ENCODE data around the gene ODR4.
"Not testable (repeated sequence)": the region's sequence is repeated elsewhere in the genome, so short reads cannot be mapped to it uniquely, and the experiment has no call there.

ODR4 gene

DNA sequence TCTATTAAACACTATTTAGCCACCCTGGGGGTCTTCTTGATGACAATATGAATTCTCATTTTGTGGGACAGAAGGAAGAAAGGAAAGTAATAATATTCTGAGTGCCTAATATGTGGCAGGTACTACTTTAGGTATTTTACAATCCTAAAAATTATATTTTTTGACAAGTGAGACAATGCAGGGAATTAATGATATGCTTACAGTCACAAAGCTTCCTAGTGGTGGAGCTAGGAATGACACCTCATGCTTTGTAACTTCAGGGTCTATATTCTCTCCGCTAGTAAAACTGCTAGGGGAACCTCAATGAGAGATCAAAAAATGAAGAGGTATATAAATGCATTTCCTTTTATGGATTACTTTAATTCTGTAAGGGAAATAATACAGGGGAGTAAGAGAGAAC is 44.9 kb upstream of the ODR4 start:
- Histone ChIP-seq H3K9ac (ENCODE audit: low read length) (no peak overlapping the region), H3K4me1 (ENCODE audit: insufficient read depth, low read length, severe bottlenecking) (no peaks in the 10 kb centered on the region), H3K9me2 (ENCODE audit: low read depth, low read length) (no peaks in the 10 kb centered on the region), H3K4me2 (ENCODE audit: low read length) (no peak overlapping the region), H3K9me3 (ENCODE audit: low read length) (no peaks in the 10 kb centered on the region), H3K36me3 (ENCODE audit: insufficient read depth, low read length) (peaks cover 82% of the 10 kb centered on the region), H3K4me3 (ENCODE audit: low read depth, low read length, poor library complexity, severe bottlenecking) (no peak overlapping the region), H3K27me3 (ENCODE audit: insufficient read depth, low read length) (no peaks in the 10 kb centered on the region), H2AFZ (ENCODE audit: low read length) (no peak overlapping the region), H3F3A (ENCODE audit: insufficient read depth, low read length) (no peaks in the 10 kb centered on the region), H4K20me1 (ENCODE audit: insufficient read depth, low read length) (no peaks in the 10 kb centered on the region), H3K27ac (ENCODE audit: low read depth, low read length, poor library complexity, severe bottlenecking) (no peak overlapping the region), H3K79me2 (ENCODE audit: insufficient read depth, low read length) (no peaks in the 10 kb centered on the region)
- no peak for TF ChIP-seq EZH2 (IDR thresholded peaks at IDR 0.05; ENCODE audit: borderline replicate concordance, low read length)
- TF ChIP-seq, protein P1, sequence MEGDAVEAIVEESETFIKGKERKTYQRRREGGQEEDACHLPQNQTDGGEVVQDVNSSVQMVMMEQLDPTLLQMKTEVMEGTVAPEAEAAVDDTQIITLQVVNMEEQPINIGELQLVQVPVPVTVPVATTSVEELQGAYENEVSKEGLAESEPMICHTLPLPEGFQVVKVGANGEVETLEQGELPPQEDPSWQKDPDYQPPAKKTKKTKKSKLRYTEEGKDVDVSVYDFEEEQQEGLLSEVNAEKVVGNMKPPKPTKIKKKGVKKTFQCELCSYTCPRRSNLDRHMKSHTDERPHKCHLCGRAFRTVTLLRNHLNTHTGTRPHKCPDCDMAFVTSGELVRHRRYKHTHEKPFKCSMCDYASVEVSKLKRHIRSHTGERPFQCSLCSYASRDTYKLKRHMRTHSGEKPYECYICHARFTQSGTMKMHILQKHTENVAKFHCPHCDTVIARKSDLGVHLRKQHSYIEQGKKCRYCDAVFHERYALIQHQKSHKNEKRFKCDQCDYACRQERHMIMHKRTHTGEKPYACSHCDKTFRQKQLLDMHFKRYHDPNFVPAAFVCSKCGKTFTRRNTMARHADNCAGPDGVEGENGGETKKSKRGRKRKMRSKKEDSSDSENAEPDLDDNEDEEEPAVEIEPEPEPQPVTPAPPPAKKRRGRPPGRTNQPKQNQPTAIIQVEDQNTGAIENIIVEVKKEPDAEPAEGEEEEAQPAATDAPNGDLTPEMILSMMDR (IDR thresholded peaks at IDR 0.05; ENCODE audit: low read length) = peak; percentile 20; the same call in 1 of the 2 replicates

DNA sequence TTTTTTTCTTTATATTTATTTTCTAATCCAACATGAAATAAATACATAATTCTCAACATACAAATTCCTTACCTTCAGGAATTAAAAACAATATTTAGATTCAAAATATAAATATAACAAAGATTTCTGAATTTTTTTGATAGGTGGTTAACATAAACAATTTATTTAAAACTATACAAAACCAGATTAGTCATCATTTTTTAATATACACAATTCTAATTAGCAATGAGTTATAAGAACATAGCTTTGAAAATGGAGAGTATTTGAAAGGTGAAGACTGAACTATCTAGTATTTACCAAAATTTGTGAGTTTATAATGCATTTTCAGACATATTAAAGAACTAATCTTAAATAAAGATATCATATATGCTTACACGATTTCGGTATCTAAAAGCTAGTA is 38.1 kb upstream of the ODR4 start:
- TF ChIP-seq, protein P1 (IDR thresholded peaks at IDR 0.05; ENCODE audit: low read length) = no peak
- no peak for TF ChIP-seq EZH2 (IDR thresholded peaks at IDR 0.05; ENCODE audit: borderline replicate concordance, low read length)

DNA sequence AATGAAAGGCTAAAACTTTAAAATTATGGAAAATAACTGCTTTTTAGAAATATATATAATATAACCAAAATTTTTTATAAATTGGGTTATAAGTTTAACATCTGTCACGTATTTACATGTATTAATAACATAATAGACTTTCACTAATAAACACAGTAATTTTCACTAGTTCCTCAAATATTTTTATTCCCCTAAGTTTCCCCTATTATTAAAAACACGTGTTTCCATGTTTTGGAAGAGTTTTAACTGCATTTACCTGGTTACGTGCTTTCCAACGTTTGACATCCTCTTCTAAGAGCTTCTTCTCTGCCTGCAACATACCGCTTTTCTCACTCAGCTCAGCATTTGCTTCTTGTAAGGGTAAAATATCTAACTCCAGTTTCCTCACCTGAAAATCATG is 34.9 kb upstream of the ODR4 start:
- TF ChIP-seq EZH2 (IDR thresholded peaks at IDR 0.05; ENCODE audit: borderline replicate concordance, low read length) = no peak
- TF ChIP-seq, protein P1 (IDR thresholded peaks at IDR 0.05; ENCODE audit: low read length) = no peak
- no peak overlapping the region for H3K27ac ChIP-seq (ENCODE audit: low read depth, low read length, poor library complexity, severe bottlenecking)

More for the DNA sequence above, 38.1 kb upstream of the ODR4 start:
- H3F3A ChIP-seq (ENCODE audit: insufficient read depth, low read length) = no peaks in the 10 kb centered on the region
- no peaks in the 10 kb centered on the region for H3K79me2 ChIP-seq (ENCODE audit: insufficient read depth, low read length)
- no peak overlapping the region for H3K4me3 ChIP-seq (ENCODE audit: low read depth, low read length, poor library complexity, severe bottlenecking)
- no peaks in the 10 kb centered on the region for H3K4me1 ChIP-seq (ENCODE audit: insufficient read depth, low read length, severe bottlenecking)
- H3K9me2 ChIP-seq (ENCODE audit: low read depth, low read length) = no peaks in the 10 kb centered on the region
- H3K9me3 ChIP-seq (ENCODE audit: low read length) = no peaks in the 10 kb centered on the region
- H3K36me3 ChIP-seq (ENCODE audit: insufficient read depth, low read length) = peaks cover 91% of the 10 kb centered on the region
- H2AFZ ChIP-seq (ENCODE audit: low read length) = no peak overlapping the region
- no peak overlapping the region for H3K9ac ChIP-seq (ENCODE audit: low read length)
- H4K20me1 ChIP-seq (ENCODE audit: insufficient read depth, low read length) = no peaks in the 10 kb centered on the region
- H3K27ac ChIP-seq (ENCODE audit: low read depth, low read length, poor library complexity, severe bottlenecking) = no peak overlapping the region
- H3K27me3 ChIP-seq (ENCODE audit: insufficient read depth, low read length) = no peaks in the 10 kb centered on the region
- no peak overlapping the region for H3K4me2 ChIP-seq (ENCODE audit: low read length)

DNA sequence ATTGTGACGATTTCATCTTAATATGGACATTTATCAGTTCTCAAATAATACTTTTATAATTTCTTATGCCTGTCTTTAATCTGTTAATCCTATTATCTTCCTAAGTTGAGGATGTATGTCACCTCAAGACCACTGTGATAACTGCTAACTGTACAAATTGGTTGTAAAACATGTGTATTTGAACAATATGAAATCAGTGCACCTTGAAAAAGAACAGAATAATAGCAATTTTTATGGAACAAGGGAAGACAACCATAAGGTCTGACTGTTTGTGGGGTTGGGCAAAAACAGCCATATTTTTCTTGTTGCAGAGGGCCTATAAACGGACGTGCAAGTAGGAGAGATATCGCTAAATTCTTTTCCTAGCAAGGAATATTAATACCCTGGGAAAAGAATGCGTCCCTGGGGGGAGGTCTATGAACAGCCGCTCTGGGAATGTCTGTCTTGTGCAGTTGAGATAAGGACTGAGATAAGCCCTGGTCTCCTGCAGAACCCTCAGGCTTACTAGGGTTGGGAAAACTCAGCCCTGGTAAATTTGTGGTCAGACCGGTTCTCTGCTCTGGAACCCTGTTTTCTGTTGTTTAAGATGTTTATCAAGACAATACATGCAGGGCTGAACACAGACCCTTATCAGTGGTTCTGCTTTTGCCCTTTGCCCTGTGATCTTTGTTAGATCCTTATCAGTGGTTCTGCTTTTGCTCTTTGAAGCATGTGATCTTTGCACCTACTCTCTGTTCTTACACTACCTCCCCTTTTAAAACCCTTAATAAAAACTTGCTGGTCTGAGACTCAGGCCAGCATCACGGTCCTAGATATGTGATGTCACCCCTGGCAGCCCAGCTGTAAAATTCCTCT is 27.6 kb upstream of the ODR4 start:
- H3K9ac ChIP-seq (ENCODE audit: low read length); H4K20me1 ChIP-seq (ENCODE audit: insufficient read depth, low read length); H3K4me2 ChIP-seq (ENCODE audit: low read length); H3K9me2 ChIP-seq (ENCODE audit: low read depth, low read length); H3K4me3 ChIP-seq (ENCODE audit: low read depth, low read length, poor library complexity, severe bottlenecking); H3F3A ChIP-seq (ENCODE audit: insufficient read depth, low read length); H3K27ac ChIP-seq (ENCODE audit: low read depth, low read length, poor library complexity, severe bottlenecking); H2AFZ ChIP-seq (ENCODE audit: low read length); H3K9me3 ChIP-seq (ENCODE audit: low read length); H3K79me2 ChIP-seq (ENCODE audit: insufficient read depth, low read length); H3K4me1 ChIP-seq (ENCODE audit: insufficient read depth, low read length, severe bottlenecking); H3K27me3 ChIP-seq (ENCODE audit: insufficient read depth, low read length): not testable (repeated sequence)
- peaks cover 94% of the 10 kb centered on the region for H3K36me3 ChIP-seq (ENCODE audit: insufficient read depth, low read length)

More for the DNA sequence above, 34.9 kb upstream of the ODR4 start:
- Histone ChIP-seq H3K9me3 (ENCODE audit: low read length) (no peaks in the 10 kb centered on the region), H3K79me2 (ENCODE audit: insufficient read depth, low read length) (no peaks in the 10 kb centered on the region), H3K4me3 (ENCODE audit: low read depth, low read length, poor library complexity, severe bottlenecking) (no peak overlapping the region), H3K36me3 (ENCODE audit: insufficient read depth, low read length) (peaks cover 90% of the 10 kb centered on the region), H4K20me1 (ENCODE audit: insufficient read depth, low read length) (no peaks in the 10 kb centered on the region), H3K4me1 (ENCODE audit: insufficient read depth, low read length, severe bottlenecking) (no peaks in the 10 kb centered on the region), H3K9ac (ENCODE audit: low read length) (no peak overlapping the region), H3F3A (ENCODE audit: insufficient read depth, low read length) (no peaks in the 10 kb centered on the region; the same call in 1 of the 2 replicates), H3K27me3 (ENCODE audit: insufficient read depth, low read length) (no peaks in the 10 kb centered on the region), H3K9me2 (ENCODE audit: low read depth, low read length) (no peaks in the 10 kb centered on the region), H3K4me2 (ENCODE audit: low read length) (no peak overlapping the region), H2AFZ (ENCODE audit: low read length) (no peak overlapping the region)

All from OCI-LY1 (cell line).